GM12874 (cell line): ENCODE data around the gene ABCA3.

Experiments used
- CTCF ChIP-seq: IDR thresholded peaks from 2 replicates; pipeline ENCODE4 v1.5.1; 2011; ENCODE audit warnings: low read depth, mild to moderate bottlenecking, control low read depth, low read length, moderate library complexity; ENCODE audit not compliant: insufficient read depth

ABCA3 gene

GRCh38 chr16:2250652-2251295 is 89.8 kb downstream of the ABCA3 start:
- TF ChIP-seq CTCF, result no peak

GRCh38 chr16:2246301-2246885 is 94.1 kb downstream of the ABCA3 start:
- TF ChIP-seq CTCF, result no peak

- no peak for TF ChIP-seq CTCF
Measured at GRCh38 chr16:2244926-2245795, 95.4 kb downstream of the ABCA3 start.

GRCh38 chr16:2244301-2244700 is 96.2 kb downstream of the ABCA3 start:
- no peak for TF ChIP-seq CTCF

GRCh38 chr16:2243781-2244180 is 96.7 kb downstream of the ABCA3 start:
- TF ChIP-seq CTCF, result no peak

- 0 out of 2 replicates have a peak, but pooled peaks have one; percentile 44 for TF ChIP-seq CTCF
Measured at GRCh38 chr16:2243031-2243528, 97.4 kb downstream of the ABCA3 start.

- TF ChIP-seq CTCF, result no peak
Measured at GRCh38 chr16:2242598-2242997, 97.9 kb downstream of the ABCA3 start.
